Activated CD8-positive, alpha-beta memory T cell treated with anti-CD3 and anti-CD28 coated beads for 1 hour (primary cell): ENCODE measurements around the gene F2R.
"Not testable (repeated sequence)": the region's sequence is repeated elsewhere in the genome, so short reads cannot be mapped to it uniquely, and the experiment has no call there.

Experiments
- DNase-seq, 2 donors: peaks; one replicate each; pipeline ENCODE4 v3.0.0-alpha.2; 2020; ENCODE audit warnings: low read depth in 1 of 2; ENCODE audit errors: extremely low read depth in 1 of 2

The F2R gene

GRCh38 chr5:76747706-76748105 lies 31.8 kb downstream of the F2R start:
- no peak for DNase-seq

- DNase-seq, result no peak
Observed at GRCh38 chr5:76751291-76751690, 35.4 kb downstream of the F2R start.

GRCh38 chr5:76754668-76755078 lies 38.7 kb downstream of the F2R start:
- DNase-seq, result no peak

GRCh38 chr5:76755779-76756637 lies 40.1 kb downstream of the F2R start:
- no peak for DNase-seq

- DNase-seq, result no peak
Observed at GRCh38 chr5:76757049-76757448, 41.1 kb downstream of the F2R start.

- not testable (repeated sequence) for DNase-seq
Observed at GRCh38 chr5:76761118-76761517, 45.2 kb downstream of the F2R start.

GRCh38 chr5:76762484-76762883 lies 46.6 kb downstream of the F2R start:
- DNase-seq, result no peak

- no peak for DNase-seq
Observed at GRCh38 chr5:76763136-76763535, 47.2 kb downstream of the F2R start.

- DNase-seq, result no peak
Observed at GRCh38 chr5:76764374-76764773, 48.4 kb downstream of the F2R start.

- DNase-seq, result no peak
Observed at GRCh38 chr5:76765249-76765648, 49.3 kb downstream of the F2R start.

- DNase-seq, result no peak
Observed at GRCh38 chr5:76766746-76767145, 50.8 kb downstream of the F2R start.

GRCh38 chr5:76771041-76771440 lies 55.1 kb downstream of the F2R start:
- DNase-seq, result not testable (repeated sequence)

- DNase-seq, result no peak
Observed at GRCh38 chr5:76771705-76772405, 55.9 kb downstream of the F2R start.

GRCh38 chr5:76775921-76776320 lies 60.0 kb downstream of the F2R start:
- no peak for DNase-seq

GRCh38 chr5:76776391-76776790 lies 60.5 kb downstream of the F2R start:
- no peak for DNase-seq

GRCh38 chr5:76780616-76781015 lies 64.7 kb downstream of the F2R start:
- not testable (repeated sequence) for DNase-seq

- no peak for DNase-seq
Observed at GRCh38 chr5:76781775-76782174, 65.8 kb downstream of the F2R start.

GRCh38 chr5:76782444-76782843 lies 66.5 kb downstream of the F2R start:
- no peak for DNase-seq
